ENCODE data around the gene PRLR. TPM values are rescaled to one million over a fixed set of nuclear protein-coding genes. Genes with fewer than 3 reads are reported as not detected.
A peak's percentile ranks its signal among the peaks of the same experiment; 100 is the strongest.

The PRLR gene
- total RNA-seq, 1 donor from 2014 or later: 1.6 TPM

GRCh38 chr5:35239911-35240610 lies 9.8 kb upstream of the PRLR start:
- no peak for TF ChIP-seq CTCF (IDR thresholded peaks at IDR 0.05)
- ATAC-seq (no peak), DNase-seq (no peak)
- H3K27ac ChIP-seq: no peak overlapping the region
- no peak overlapping the region for H3K4me3 ChIP-seq
- intact Hi-C loops (cut with DNase I): no loop called here
- H3K27me3 ChIP-seq: no peaks in the 10 kb centered on the region
- no peaks in the 10 kb centered on the region for H3K4me1 ChIP-seq
- H3K36me3 ChIP-seq: no peaks in the 10 kb centered on the region
- no peaks in the 10 kb centered on the region for H3K9me3 ChIP-seq

GRCh38 chr5:35239476-35239875 lies 9.2 kb upstream of the PRLR start:
- DNase-seq: no peak
- Histone ChIP-seq H3K27ac (no peak overlapping the region), H3K36me3 (no peaks in the 10 kb centered on the region), H3K9me3 (no peaks in the 10 kb centered on the region), H3K4me3 (no peak overlapping the region), H3K4me1 (no peaks in the 10 kb centered on the region), H3K27me3 (no peaks in the 10 kb centered on the region)
- no peak for TF ChIP-seq CTCF (IDR thresholded peaks at IDR 0.05)
- no peak for ATAC-seq
- intact Hi-C loops (cut with DNase I): no loop called here

GRCh38 chr5:35237580-35238376 lies 7.5 kb upstream of the PRLR start:
- TF ChIP-seq CTCF (IDR thresholded peaks at IDR 0.05): no peak
- no peaks in the 10 kb centered on the region for H3K36me3 ChIP-seq
- no peaks in the 10 kb centered on the region for H3K27me3 ChIP-seq
- no peak overlapping the region for H3K4me3 ChIP-seq
- no peak overlapping the region for H3K27ac ChIP-seq
- DNase-seq: no peak
- ATAC-seq: peak; percentile 45
- no peaks in the 10 kb centered on the region for H3K9me3 ChIP-seq
- H3K4me1 ChIP-seq: no peaks in the 10 kb centered on the region
- intact Hi-C loops (cut with DNase I): no loop called here

- Histone ChIP-seq H3K27me3 (no peaks in the 10 kb centered on the region), H3K4me1 (no peaks in the 10 kb centered on the region), H3K36me3 (no peaks in the 10 kb centered on the region), H3K4me3 (no peak overlapping the region), H3K27ac (no peak overlapping the region), H3K9me3 (no peaks in the 10 kb centered on the region)
- no peak for DNase-seq
- intact Hi-C loops (cut with DNase I): no loop called here
- TF ChIP-seq CTCF (IDR thresholded peaks at IDR 0.05): no peak
- ATAC-seq: no peak
Observed at GRCh38 chr5:35236770-35237169, 6.5 kb upstream of the PRLR start.

GRCh38 chr5:35233601-35234000 lies 3.3 kb upstream of the PRLR start:
- peaks cover 10% of the 10 kb centered on the region for H3K4me1 ChIP-seq
- intact Hi-C loops (cut with DNase I): no loop called here
- no peaks in the 10 kb centered on the region for H3K9me3 ChIP-seq
- H3K27ac ChIP-seq: no peak overlapping the region
- ATAC-seq: no peak
- H3K27me3 ChIP-seq: peaks cover 11% of the 10 kb centered on the region
- H3K4me3 ChIP-seq: no peak overlapping the region
- no peaks in the 10 kb centered on the region for H3K36me3 ChIP-seq
- no peak for TF ChIP-seq CTCF (IDR thresholded peaks at IDR 0.05)
- no peak for DNase-seq
